Dendritic cell treated with granulocyte-macrophage colony-stimulating factor and Interleukin-4, amounts not matched to agents 40 ng/mL and 50 ng/mL, for 4 days (primary cell): ENCODE results near the gene PIGX.
A peak's percentile ranks its signal among the peaks of the same experiment; 100 is the strongest.
"Not testable (repeated sequence)": the region's sequence is repeated elsewhere in the genome, so short reads cannot be mapped to it uniquely, and the experiment has no call there.

Source experiments
- H3K27ac Mint-ChIP-seq: one replicate; pipeline ENCODE4 v1.8.0; 2022; ENCODE audit warnings: mild to moderate bottlenecking, mixed read lengths
- H3K27me3 Mint-ChIP-seq: one replicate; pipeline ENCODE4 v1.8.0; 2022; ENCODE audit warnings: mild to moderate bottlenecking, mixed read lengths
- H3K36me3 Mint-ChIP-seq: one replicate; pipeline ENCODE4 v1.8.0; 2022; ENCODE audit warnings: low read depth, mixed read lengths
- H3K4me1 Mint-ChIP-seq: one replicate; pipeline ENCODE4 v1.8.0; 2022; ENCODE audit warnings: low read depth, mixed read lengths
- H3K4me3 Mint-ChIP-seq: one replicate; pipeline ENCODE4 v1.8.0; 2022; ENCODE audit warnings: mild to moderate bottlenecking, moderate library complexity, mixed read lengths
- H3K9me3 Mint-ChIP-seq: one replicate; pipeline ENCODE4 v1.8.0; 2022; ENCODE audit warnings: mixed read lengths
- intact Hi-C: fragments of 100-400 bp; cut with micrococcal nuclease; formaldehyde crosslinking; loops from one replicate; pipeline ENCODE4 v1.15.0; 2022

The PIGX gene

DNA sequence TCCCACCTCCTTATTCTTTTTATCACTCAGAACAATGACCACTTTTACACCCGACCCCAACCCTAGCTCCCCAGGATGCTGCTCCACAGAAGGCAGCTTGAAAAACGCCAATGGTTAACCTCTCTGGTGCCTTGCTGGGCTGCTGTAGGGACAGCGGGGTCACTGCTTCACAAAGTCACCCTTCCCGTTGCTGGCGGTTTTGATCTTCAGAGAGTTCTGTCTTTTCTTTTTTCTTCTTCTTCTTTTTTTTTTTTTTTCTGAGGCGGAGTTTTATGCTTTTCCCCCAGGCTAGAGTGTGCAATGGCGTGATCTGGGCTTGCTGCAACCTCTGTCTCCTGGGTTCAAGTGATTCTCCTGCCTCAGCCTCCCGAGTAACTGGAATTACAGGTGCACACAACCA is 20.8 kb upstream of the PIGX start:
- Mint-ChIP-seq H3K9me3 (no peaks in the 10 kb centered on the region), H3K36me3 (no peaks in the 10 kb centered on the region)
- intact Hi-C loops, result no loop called here

DNA sequence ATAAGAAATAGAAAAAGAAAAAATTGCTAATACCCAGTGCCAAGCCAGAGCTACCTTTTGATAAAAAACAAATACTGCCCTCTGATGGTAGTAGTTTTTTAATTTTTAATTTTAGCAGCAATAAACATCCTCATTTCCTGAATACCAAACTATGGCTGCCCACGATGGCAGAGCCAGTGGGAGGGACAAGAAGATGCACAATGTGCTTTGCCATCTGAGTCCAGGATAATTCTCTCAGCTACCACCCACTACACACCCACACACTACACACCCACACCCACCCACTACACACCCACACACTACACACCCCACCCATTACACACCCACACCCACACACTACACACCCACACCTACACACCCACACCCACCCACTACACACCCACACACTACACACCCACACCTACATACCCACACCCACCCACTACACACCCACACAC is 18.0 kb upstream of the PIGX start:
- Mint-ChIP-seq H3K9me3 (no peaks in the 10 kb centered on the region), H3K27ac (no peak overlapping the region)
- intact Hi-C loops, result no loop called here

More for the DNA sequence above, 20.8 kb upstream of the PIGX start:
- H3K4me3 Mint-ChIP-seq, result peak overlapping the region; percentile 60
- H3K4me1 Mint-ChIP-seq, result peaks cover 82% of the 10 kb centered on the region
- peak overlapping the region; percentile 82 for H3K27ac Mint-ChIP-seq
- H3K27me3 Mint-ChIP-seq, result no peaks in the 10 kb centered on the region

DNA sequence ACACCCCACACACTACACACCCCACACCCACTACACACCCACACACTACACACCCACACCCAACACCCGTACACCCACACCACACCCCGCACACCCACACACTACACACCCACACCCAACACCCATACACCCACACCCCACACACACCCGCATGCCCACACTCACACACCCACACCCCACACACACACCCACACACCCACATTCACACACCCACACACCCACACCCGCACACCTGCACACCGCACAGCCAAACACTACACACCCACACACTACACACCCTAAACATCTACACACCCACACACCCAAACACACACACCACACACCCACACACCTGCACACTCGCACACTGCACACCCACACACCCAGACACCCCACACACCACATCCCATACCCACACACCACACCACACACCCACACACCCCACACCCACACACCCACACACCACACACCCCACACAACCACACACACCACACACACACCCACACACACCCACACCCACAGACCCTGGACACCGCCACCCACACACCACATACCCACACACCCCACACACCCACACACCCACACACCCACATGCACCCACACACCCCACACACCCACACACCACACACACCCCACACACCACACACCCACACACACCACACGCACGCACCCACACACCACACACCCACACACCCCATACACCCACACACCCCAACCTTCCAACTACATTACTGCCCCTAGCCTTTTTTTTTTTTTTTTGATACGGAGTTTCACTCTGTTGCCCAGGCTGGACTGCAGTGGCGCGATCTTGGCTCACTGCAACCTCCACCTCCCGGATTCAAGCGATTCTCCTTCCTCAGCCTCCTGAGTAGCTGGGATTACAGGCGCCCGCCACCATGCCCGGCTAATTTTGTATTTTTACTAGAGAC is 17.0 kb upstream of the PIGX start:
- intact Hi-C loops, result no loop called here

More for the DNA sequence above, 18.0 kb upstream of the PIGX start:
- no peak overlapping the region for H3K4me3 Mint-ChIP-seq
- H3K27me3 Mint-ChIP-seq, result no peaks in the 10 kb centered on the region
- peaks cover under 1% of the 10 kb centered on the region for H3K36me3 Mint-ChIP-seq
- H3K4me1 Mint-ChIP-seq, result peaks cover 54% of the 10 kb centered on the region

DNA sequence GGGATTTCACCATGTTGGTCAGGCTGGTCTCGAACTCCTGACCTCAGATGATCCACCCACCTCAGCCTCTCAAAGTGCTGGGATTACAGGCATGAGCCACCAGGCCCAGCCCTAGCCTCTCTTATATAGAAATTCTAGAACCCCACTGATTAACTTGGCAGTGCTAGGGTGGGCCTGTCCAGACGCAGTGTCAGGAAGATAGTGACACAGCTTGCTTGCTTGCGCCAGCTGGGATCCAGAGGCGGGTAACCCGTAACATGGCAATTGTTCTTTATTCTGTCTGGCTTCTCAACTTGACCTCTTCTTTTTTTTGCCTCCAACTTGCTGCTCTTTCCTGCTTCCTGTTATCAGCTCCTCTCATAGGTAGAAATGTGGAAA is 16.3 kb upstream of the PIGX start:
- H3K27ac Mint-ChIP-seq, result peak overlapping the region; percentile 63
- H3K4me3 Mint-ChIP-seq, result no peak overlapping the region
- no peaks in the 10 kb centered on the region for H3K27me3 Mint-ChIP-seq
- H3K4me1 Mint-ChIP-seq, result peaks cover 45% of the 10 kb centered on the region
- intact Hi-C loops, result no loop called here
- H3K9me3 Mint-ChIP-seq, result no peaks in the 10 kb centered on the region
- peaks cover 6% of the 10 kb centered on the region for H3K36me3 Mint-ChIP-seq

More for the DNA sequence above, 17.0 kb upstream of the PIGX start:
- Mint-ChIP-seq H3K9me3 (no peaks in the 10 kb centered on the region), H3K27me3 (no peaks in the 10 kb centered on the region), H3K4me1 (peaks cover 52% of the 10 kb centered on the region), H3K27ac (peak overlapping the region; percentile 63), H3K36me3 (peaks cover 6% of the 10 kb centered on the region), H3K4me3 (no peak overlapping the region)

DNA sequence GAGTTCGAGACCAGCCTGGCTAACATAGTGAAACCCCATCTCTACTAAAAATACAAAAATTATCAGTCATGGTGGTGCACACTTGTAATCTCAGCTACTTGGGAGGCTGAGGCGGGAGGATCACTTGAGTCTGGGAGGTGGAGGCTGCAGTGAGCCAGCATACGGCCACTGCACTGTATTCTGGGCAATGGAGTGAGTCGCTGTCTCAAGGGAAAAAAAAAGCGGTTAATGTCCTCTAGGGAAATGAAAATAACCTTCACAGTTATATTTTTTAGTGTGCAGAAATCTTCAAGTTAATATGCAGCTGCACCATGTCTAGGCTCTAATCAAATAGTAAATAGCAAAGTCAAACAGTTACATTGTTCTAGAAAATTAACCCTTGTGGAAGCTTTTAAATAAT is 14.9 kb upstream of the PIGX start:
- peaks cover 31% of the 10 kb centered on the region for H3K4me1 Mint-ChIP-seq
- intact Hi-C loops, result no loop called here
- no peak overlapping the region for H3K27ac Mint-ChIP-seq
- H3K27me3 Mint-ChIP-seq, result no peaks in the 10 kb centered on the region
- H3K9me3 Mint-ChIP-seq, result no peaks in the 10 kb centered on the region
- H3K36me3 Mint-ChIP-seq, result peaks cover 6% of the 10 kb centered on the region
- H3K4me3 Mint-ChIP-seq, result no peak overlapping the region

DNA sequence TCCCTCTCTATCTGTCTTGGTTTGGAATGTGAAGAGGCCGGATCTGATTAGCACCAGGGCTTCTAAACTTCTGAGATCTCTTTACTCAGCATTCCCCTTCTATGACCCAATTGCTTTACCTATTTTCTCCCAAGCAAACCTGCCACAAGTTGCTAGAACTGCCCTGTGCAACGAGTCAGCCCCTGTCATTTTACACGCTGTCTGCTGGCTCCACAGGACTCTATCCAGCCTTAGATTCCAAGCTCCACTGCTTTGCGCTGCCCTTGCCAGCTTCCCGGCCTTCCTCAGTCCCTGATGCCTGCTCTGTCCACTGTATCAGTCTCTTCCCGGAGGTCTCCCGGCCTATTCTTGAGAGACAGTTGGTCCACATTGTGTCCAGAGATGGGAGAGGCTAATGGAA is 12.4 kb upstream of the PIGX start:
- intact Hi-C loops, result no loop called here
- no peak overlapping the region for H3K27ac Mint-ChIP-seq
- no peaks in the 10 kb centered on the region for H3K27me3 Mint-ChIP-seq
- H3K4me1 Mint-ChIP-seq, result peaks cover 17% of the 10 kb centered on the region
- no peak overlapping the region for H3K4me3 Mint-ChIP-seq
- H3K9me3 Mint-ChIP-seq, result no peaks in the 10 kb centered on the region
- peaks cover 18% of the 10 kb centered on the region for H3K36me3 Mint-ChIP-seq

DNA sequence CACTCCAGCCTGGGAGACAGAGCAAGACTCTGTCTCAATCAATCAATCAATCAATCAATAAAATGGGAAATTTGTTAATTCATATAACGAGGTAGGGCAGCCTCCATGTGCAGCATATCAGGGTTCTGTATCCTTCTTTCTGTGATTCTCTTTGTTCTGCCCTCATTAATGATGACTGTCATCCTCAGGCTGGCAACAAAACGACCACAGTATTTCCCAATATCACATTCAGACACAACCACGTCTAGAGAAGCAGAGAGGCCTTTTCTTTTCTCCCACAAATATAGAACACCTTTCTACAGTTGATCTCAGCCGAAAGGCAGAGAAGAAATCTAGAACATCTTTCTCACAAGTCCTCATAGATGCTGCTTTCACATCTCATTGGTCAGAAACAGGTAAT is 11.4 kb upstream of the PIGX start:
- H3K27ac Mint-ChIP-seq, result no peak overlapping the region
- peaks cover 18% of the 10 kb centered on the region for H3K36me3 Mint-ChIP-seq
- H3K4me3 Mint-ChIP-seq, result no peak overlapping the region
- H3K4me1 Mint-ChIP-seq, result peaks cover 16% of the 10 kb centered on the region
- H3K27me3 Mint-ChIP-seq, result no peaks in the 10 kb centered on the region
- no peaks in the 10 kb centered on the region for H3K9me3 Mint-ChIP-seq
- intact Hi-C loops, result no loop called here

DNA sequence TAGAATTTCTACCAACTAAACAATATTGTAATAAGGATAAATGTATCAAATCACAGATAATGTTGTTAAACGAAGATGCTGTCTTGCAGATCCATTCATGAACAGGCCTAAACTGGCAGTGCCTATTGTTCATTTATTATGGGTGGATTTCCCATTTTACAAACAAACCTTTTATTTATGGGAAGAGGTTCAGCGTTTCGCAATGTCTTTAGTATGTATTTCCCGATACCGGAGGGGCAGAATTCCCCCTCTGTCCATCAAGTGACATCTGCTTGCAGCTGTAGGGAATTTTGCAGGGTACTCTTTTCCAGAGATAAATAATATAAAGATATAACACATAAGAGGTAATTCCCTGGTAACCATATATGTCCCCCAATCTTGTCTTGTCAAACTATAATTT is 5.8 kb upstream of the PIGX start:
- H3K4me3 Mint-ChIP-seq, result no peak overlapping the region
- no peaks in the 10 kb centered on the region for H3K27me3 Mint-ChIP-seq
- intact Hi-C loops, result no loop called here
- no peaks in the 10 kb centered on the region for H3K9me3 Mint-ChIP-seq
- H3K36me3 Mint-ChIP-seq, result peaks cover 20% of the 10 kb centered on the region
- peak overlapping the region; percentile 64 for H3K27ac Mint-ChIP-seq
- H3K4me1 Mint-ChIP-seq, result peaks cover 33% of the 10 kb centered on the region

DNA sequence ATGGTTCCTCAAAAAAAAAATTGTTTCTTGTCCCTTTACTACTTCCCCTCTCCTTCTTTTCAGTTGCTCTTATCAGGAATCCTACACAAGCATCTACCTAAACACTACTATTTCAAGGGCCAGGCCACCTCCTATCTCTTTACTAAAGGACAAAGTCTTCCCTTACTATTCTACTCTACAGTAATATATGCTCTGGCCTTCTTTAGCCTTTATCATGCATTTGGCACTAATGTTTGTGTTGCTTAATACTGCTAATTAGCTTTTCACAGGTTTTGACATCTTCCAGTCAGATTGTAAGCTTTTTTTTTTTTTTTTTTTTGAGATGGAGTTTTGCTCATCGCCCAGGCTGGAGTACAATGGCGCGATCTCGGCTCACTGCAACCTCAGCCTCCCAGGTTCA is 5.4 kb upstream of the PIGX start:
- intact Hi-C loops, result no loop called here
- no peaks in the 10 kb centered on the region for H3K27me3 Mint-ChIP-seq
- no peaks in the 10 kb centered on the region for H3K9me3 Mint-ChIP-seq
- H3K27ac Mint-ChIP-seq, result peak overlapping the region; percentile 64
- H3K36me3 Mint-ChIP-seq, result peaks cover 20% of the 10 kb centered on the region
- H3K4me3 Mint-ChIP-seq, result no peak overlapping the region
- H3K4me1 Mint-ChIP-seq, result peaks cover 37% of the 10 kb centered on the region

DNA sequence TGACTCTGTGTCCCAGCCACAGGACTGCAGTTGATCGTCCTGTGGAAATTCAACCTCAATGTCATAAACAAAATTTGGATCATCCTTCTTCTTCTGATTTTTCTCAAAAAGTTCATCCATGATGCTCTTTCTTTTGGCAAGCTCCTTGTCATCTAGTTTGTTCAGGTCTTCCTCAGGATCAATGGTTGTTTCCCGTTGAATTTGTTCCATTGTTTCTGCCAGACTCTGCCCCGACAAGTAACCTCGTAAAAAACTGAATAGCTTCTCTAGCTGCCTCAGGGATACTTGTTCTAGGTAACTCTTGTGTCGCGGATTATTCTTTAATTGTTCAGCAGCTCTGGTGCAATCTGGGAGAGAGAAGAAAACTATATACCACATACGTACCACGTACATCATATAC is 4.6 kb upstream of the PIGX start:
- Mint-ChIP-seq H3K4me3 (no peak overlapping the region), H3K4me1 (peaks cover 39% of the 10 kb centered on the region), H3K9me3 (no peaks in the 10 kb centered on the region), H3K27ac (no peak overlapping the region), H3K36me3 (peaks cover 18% of the 10 kb centered on the region), H3K27me3 (no peaks in the 10 kb centered on the region)
- intact Hi-C loops, result no loop called here

DNA sequence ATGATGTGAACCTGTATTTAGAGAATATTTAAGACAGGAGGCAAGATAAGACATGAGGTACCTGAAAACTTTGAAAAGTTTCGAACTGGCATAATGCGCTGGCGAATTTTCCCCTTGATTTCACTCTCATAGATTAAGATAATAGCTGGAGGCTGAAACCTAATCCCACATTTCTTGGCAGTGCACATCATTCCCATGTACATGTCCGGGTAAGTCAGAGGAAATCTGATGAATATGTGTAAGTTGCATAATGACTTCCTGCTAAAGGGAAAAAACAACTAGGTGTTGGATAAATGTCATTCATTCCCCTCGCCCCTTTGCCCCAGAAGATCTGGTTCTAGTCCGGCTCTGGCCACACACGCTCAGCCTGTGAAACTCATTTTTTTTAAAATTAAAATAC is 3.7 kb upstream of the PIGX start:
- Mint-ChIP-seq H3K4me3 (no peak overlapping the region), H3K27ac (no peak overlapping the region), H3K27me3 (no peaks in the 10 kb centered on the region), H3K4me1 (peaks cover 42% of the 10 kb centered on the region), H3K9me3 (no peaks in the 10 kb centered on the region), H3K36me3 (peaks cover 13% of the 10 kb centered on the region)
- intact Hi-C loops, result no loop called here

DNA sequence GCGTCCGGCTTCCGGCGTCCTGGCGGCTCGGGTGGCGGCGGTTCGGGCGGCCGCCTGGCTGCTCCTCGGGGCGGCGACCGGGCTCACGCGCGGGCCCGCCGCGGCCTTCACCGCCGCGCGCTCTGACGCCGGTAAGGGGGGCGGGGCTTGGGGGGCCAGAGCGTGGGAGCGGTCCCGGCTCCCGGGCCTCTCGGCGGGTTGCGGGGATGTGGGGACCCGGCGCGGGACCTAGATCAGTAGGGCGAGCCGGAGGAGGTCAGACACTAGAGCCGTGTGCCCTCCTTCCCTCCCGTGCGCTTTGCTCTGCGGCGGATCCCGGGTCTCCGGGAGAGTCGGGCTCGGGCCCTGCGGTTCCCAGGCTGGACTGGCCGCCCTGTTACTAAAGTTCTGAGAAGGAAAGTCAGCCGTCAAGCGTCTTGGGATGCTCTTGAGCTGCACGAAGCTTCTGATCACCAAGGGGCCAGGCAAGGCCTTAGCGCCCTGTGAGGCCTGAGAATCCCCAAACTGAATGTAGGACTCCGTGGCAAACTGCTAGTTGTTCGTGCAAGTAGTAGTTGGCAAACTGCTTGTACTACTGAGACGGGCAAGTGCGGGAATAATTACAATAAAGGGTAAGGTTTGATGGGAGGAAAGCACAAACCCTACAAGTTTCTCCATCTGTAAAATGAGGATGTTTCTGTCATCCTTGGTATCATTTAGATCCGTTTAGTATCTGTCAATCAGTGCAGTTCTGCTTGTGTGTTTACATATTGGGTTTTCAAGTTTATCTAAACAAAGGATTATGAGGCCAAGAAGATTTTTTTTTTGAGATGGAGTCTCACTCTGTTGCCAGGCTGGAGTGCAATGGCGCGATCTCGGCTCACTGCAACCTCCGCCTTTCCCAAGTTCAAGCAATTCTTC is 587 bp downstream of the PIGX start:
- H3K4me1 Mint-ChIP-seq, result peaks cover 20% of the 10 kb centered on the region
- peaks cover 2% of the 10 kb centered on the region for H3K36me3 Mint-ChIP-seq
- H3K27me3 Mint-ChIP-seq, result no peaks in the 10 kb centered on the region
- H3K9me3 Mint-ChIP-seq, result no peaks in the 10 kb centered on the region
- peak overlapping the region; percentile 84 for H3K4me3 Mint-ChIP-seq
- H3K27ac Mint-ChIP-seq, result peak overlapping the region; percentile 83
- intact Hi-C loops, result loop anchor here (1.0 kb wide), 1 partner anchor 27 kb away; the partner anchor contains the start of gene PAK2

DNA sequence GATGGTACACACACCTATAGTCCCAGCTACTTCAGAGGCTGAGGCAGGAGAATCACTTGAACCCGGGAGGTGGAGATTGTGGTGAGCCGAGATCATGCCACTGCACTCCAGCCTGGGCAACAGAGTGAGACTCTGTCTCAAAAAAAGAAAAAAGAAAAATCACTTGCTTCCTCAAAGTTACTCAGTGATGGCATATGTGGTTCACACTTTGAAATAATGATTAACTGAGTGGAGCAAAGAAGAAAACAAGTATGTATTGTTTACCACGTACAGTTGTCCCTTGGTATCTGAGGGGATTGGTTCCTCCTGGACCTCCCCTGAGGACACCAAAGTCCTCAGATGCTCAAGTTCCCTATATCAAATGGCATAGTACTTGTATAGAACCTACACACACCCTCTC is 5.0 kb downstream of the PIGX start:
- peaks cover 11% of the 10 kb centered on the region for H3K9me3 Mint-ChIP-seq
- H3K4me3 Mint-ChIP-seq, H3K27ac Mint-ChIP-seq, H3K27me3 Mint-ChIP-seq, intact Hi-C loops: not testable (repeated sequence)
- peaks cover 15% of the 10 kb centered on the region for H3K36me3 Mint-ChIP-seq
- peaks cover 14% of the 10 kb centered on the region for H3K4me1 Mint-ChIP-seq

DNA sequence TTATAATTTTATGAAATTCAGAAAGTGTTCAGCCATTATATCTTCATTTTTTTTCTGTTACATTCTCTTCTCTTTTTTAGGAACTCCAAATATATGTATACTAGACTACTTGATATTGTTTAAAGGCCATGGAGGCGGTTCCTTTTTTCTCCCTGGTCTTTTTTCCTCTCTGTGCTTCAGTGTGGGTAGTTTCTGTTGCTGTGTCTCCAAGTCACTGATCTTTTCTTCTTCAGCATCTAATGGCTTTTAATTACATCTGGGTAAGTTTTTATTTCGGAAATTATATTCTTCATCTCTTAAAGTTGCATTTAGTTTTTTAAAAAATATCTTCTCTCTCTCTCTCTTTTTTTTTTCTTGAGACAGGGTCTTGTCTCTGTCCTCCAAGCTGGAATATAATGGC is 8.9 kb downstream of the PIGX start:
- peaks cover 32% of the 10 kb centered on the region for H3K36me3 Mint-ChIP-seq
- H3K9me3 Mint-ChIP-seq, result peaks cover 11% of the 10 kb centered on the region
- H3K4me3 Mint-ChIP-seq, result no peak overlapping the region
- intact Hi-C loops, result no loop called here
- H3K4me1 Mint-ChIP-seq, result peaks cover 8% of the 10 kb centered on the region
- no peak overlapping the region for H3K27ac Mint-ChIP-seq
- H3K27me3 Mint-ChIP-seq, result no peaks in the 10 kb centered on the region
